HG03520 (cell line): Measurements from ENCODE around the gene PLCH1.

ENCODE experiments used
- ATAC-seq: cut with Tn5 transposase; IDR thresholded peaks from one replicate; pipeline ENCODE4 v1.9.1; 2021; ENCODE audit warnings: mild to moderate bottlenecking, moderate library complexity; ENCODE audit not compliant: unreplicated experiment

Gene PLCH1

GRCh38 chr3:155394240-155394639, 350.6 kb downstream of the PLCH1 start:
- no peak for ATAC-seq

DNA sequence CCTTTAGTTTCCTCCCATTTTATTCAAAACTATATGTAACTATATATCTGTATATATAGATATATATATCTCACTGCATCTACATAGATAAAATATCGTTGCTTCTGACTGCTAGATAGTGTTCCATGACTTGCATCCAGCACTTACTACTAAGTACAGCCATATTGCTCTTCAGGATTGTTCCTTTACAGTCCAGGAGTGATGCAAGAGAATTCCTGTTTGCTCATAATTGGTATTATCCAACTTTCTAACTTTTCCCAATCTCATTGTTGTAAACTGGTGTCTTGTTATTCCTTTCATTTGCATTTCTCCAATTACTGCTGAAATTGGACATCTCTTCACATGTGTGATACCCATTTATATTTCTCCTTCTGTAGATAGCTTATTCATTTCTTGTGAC, 351.6 kb downstream of the PLCH1 start:
- no peak for ATAC-seq

GRCh38 chr3:155392138-155392537, 352.7 kb downstream of the PLCH1 start:
- ATAC-seq: no peak

DNA sequence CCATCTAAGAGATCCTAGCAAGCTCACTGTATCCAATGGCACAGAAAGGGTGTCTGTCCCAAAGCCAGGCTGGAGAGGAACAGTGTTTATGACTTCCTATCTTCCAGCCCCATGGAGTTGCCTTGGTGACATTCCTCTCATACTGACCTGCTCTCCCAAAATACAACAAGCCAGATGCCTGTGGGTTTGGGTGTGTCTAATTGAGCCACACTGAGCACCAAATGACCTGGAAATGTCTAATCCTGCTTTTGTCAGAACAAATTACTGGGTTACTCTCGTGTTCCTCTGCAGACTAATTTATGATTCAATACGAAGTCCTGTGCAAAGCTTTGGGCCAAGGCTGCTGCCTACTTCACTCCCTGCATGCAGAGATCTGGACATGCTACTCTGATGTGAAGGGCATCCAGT, 353.3 kb downstream of the PLCH1 start:
- no peak for ATAC-seq

DNA sequence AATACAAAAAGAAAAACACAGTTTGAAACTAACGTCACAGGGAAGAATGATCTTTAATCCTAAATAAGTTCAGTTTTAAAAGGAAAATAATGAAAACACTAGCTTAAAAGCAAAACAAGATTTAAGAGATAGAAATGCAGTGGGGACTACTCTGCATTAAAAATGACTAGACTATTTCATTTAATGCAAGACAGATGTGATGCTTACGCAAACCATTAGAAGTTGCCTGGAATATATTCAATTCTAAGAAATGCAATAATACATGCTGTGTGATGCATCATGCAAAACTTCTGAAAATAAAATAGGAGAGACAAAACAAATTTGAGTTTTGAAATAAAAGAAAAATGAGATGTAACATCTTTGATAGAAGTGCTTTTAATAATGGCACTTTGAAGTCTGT, 353.8 kb downstream of the PLCH1 start:
- ATAC-seq: no peak

- ATAC-seq: no peak
Observed at GRCh38 chr3:155390351-155390750, 354.5 kb downstream of the PLCH1 start.

DNA sequence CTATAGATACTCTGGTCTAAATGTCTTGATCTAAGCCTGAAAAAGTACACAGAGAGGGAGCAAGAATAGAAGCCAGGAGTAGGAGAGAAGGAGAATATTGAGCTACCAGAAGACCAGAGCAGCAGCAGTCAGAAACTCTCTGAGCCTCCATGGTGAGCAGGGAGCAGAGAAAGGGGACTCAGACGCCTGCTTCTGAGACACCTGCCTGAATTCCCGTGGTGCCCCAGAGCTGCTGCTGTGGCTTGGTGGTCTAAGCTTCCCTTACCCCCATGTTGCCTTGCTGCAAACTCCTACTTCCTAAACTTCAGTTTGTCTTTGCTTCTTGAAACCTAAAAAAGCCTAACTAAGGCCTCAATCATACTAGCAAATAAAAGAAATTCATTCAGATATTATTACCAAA, 356.5 kb downstream of the PLCH1 start:
- ATAC-seq: no peak

DNA sequence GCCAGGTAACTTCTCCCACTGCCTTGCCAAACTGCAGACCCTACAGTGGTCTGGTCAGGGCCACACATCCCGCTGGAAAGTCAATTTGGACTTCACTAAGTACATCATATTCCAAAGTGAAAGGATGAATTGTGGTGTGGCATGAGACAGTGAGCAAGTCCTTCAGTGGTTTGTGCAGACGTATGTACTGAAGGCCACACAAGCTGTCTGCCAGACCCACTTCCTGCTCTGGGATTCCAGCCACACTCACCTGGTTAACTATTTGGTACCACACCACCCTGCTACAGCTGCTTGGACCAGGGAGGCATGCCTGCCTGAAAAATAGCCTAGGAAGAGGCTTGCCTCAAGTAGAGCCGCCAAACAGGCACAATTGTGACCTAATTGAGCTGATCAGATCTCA, 357.3 kb downstream of the PLCH1 start:
- no peak for ATAC-seq

- ATAC-seq: no peak
Observed at GRCh38 chr3:155386919-155387318, 358.0 kb downstream of the PLCH1 start.

- no peak for ATAC-seq
Observed at GRCh38 chr3:155385896-155386625, 358.8 kb downstream of the PLCH1 start.

DNA sequence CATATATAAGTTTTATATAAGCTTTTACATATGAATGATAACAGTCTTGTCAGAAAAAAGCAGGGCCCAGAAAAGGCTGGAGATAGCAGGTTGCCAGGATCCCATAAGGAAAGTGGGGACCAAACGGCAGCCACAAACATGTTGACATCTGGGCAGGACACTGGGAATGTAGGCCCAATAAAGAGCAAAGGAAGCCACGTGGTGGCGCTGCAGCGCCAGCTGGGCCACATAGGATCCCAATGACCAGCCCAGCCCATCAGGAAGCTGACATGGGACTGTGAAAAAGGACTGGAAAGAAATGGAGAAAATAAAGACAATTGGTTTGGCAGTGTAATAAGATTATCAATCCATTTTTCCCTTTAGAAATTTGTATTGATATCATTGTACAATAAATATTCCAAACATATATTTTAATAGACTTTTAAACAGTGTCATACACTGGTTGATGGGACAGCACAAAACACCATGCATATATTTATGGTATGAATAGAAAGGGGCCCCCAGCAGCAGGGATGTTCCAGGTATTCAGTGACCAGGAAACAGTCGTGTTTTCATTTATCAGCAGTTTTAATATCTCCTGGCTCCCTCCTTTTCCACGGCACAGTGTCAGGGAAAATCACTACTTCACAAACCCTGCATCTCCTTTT, 362.4 kb downstream of the PLCH1 start:
- no peak for ATAC-seq

DNA sequence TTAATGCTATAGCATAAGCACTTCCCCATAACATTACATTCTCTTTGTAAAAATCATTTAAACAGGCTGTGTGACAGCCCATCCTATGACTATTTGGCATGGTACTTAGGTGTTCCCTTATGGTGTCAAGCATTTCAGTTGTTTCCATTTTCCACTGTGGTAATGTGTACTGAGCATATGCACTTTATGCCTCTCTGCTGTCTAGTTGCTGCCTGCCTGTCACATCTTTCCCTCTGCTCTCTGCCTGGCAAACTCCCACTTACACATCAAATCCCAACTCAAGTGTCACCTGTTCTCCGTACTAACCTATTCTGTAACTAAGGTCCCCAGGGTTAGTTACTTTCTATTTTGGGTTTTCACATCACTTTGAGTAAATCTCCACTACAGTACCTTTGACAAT, 367.0 kb downstream of the PLCH1 start:
- no peak for ATAC-seq

DNA sequence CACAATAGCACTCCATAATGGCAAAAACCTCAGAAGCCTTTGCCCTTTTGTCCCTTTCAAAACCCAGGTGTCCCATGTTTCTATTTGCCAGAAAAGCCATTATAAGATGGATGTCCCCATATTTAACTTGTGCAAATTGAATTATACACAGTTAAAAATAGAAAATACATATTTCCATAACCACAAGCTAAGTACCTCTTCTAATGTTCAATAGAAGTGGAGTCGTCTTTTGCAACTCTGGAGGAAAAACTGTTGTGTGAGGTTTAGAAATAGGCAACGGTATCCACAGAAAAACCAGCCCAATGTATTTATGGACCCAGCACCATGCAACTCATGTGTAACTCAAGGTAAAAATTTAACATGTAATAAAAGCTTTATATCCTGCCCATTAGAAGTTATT, 367.8 kb downstream of the PLCH1 start:
- ATAC-seq: no peak

GRCh38 chr3:155372281-155372680, 372.6 kb downstream of the PLCH1 start:
- no peak for ATAC-seq

GRCh38 chr3:155370764-155371503, 373.9 kb downstream of the PLCH1 start:
- ATAC-seq: no peak

- no peak for ATAC-seq
Observed at GRCh38 chr3:155370198-155370597, 374.7 kb downstream of the PLCH1 start.

- no peak for ATAC-seq
Observed at GRCh38 chr3:155369735-155370134, 375.1 kb downstream of the PLCH1 start.

DNA sequence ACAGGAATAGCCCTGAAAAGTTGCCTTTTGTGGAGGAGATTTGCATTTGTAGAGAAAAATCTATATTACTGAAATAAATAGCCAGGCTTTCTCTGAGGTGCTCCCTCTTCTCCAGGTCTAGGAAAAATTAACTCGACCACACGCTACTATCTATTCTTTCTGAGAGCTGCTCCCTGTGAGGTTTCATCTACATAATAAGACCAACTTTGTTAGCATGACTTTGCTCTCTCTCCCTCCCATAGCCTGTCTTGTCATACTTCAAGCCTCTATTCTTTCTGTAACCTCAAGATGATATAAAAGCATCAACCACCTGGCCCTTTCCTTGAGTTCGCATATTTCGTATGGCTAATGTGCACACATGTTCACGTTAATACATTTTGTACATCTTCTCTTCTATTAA, 375.6 kb downstream of the PLCH1 start:
- ATAC-seq: no peak

DNA sequence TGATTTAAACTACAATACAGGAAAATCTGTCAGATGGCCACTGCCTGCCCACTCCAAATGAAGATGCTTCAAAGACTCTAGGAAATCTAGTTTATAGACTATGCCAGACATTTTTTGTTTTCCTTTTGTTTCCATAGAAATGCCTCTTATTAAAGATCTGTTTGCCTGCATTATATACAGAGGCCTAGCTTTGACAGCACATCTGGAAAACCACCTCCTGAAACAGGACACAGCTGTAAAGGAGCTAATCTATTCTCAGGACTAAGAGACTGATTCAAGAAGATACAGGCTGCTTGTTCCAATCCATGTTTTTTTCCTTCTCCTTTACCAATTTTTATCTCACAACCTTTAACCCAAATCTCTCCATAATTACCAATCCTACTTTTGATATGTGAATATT, 376.1 kb downstream of the PLCH1 start:
- ATAC-seq: no peak

- ATAC-seq: no peak
Observed at GRCh38 chr3:155367506-155367905, 377.4 kb downstream of the PLCH1 start.

GRCh38 chr3:155365178-155365783, 379.6 kb downstream of the PLCH1 start:
- ATAC-seq: no peak

DNA sequence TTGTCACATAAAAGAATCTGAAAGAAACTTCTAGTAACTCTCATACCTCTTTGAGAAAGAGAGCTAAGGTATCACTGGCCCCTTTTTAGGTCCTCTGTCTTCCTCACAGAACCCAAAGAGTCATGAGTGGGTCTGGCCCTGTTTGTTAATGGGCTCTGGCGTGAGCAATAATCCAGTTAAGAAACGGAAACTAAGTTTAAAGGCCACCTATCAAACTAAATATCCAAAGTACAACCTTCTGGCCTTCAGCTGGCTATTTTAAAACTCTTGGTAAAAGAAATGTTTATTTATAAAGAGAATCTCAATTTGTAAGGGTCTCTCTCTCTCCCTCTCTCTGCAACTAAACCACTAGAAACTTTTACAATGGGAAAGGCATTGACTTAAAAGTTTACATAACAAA, 380.4 kb downstream of the PLCH1 start:
- no peak for ATAC-seq
